Parathyroid adenoma (tissue), 2 donors: Measurements from ENCODE around the gene SLC7A10.

Experiments used
- H2AFZ ChIP-seq: fragments of 300-600 bp; sonication (generic); one replicate; pipeline ENCODE4 v1.7.0; 2017; ENCODE audit warnings: antibody characterized with exemption, mild to moderate bottlenecking
- H3K27ac ChIP-seq: fragments of 300-600 bp; sonication (generic); one replicate; pipeline ENCODE4 v1.7.0; 2017
- H3K27me3 ChIP-seq: fragments of 300-600 bp; sonication (generic); one replicate; pipeline ENCODE4 v1.7.0; 2017; ENCODE audit warnings: low read length; ENCODE audit not compliant: control insufficient read depth, insufficient read depth
- H3K36me3 ChIP-seq: fragments of 300-600 bp; sonication (generic); one replicate; pipeline ENCODE4 v1.7.0; 2017; ENCODE audit warnings: low read length; ENCODE audit not compliant: control insufficient read depth, insufficient read depth
- H3K4me1 ChIP-seq: fragments of 300-600 bp; sonication (generic); one replicate; pipeline ENCODE4 v1.7.0; 2017; ENCODE audit warnings: control low read depth
- H3K4me2 ChIP-seq: fragments of 300-600 bp; sonication (generic); one replicate; pipeline ENCODE4 v1.7.0; 2017; ENCODE audit warnings: low read length
- H3K4me3 ChIP-seq: fragments of 300-600 bp; sonication (generic); one replicate; pipeline ENCODE4 v1.7.0; 2017; ENCODE audit warnings: low read depth, low read length
- H3K79me2 ChIP-seq: fragments of 300-600 bp; sonication (generic); one replicate; pipeline ENCODE4 v1.7.0; 2017; ENCODE audit warnings: control low read depth
- H3K9ac ChIP-seq: fragments of 300-600 bp; sonication (generic); one replicate; pipeline ENCODE4 v1.7.0; 2017; ENCODE audit warnings: mild to moderate bottlenecking
- H3K9me3 ChIP-seq: fragments of 300-600 bp; sonication (generic); one replicate; pipeline ENCODE4 v1.7.0; 2017; ENCODE audit warnings: low read length; ENCODE audit not compliant: control insufficient read depth
- CTCF ChIP-seq: fragments of 300-600 bp; sonication (generic); IDR thresholded peaks from one replicate; pipeline ENCODE4 v1.7.0; 2017; ENCODE audit warnings: antibody characterized with exemption, mild to moderate bottlenecking
- donor health status: primary hyperparathyroidism.

SLC7A10 gene

GRCh38 chr19:33225458-33225926, at the start of gene SLC7A10:
Gene SLC7A10 (minus strand): TSS chr19:33225850. CDS start chr19:33225703, 147 bp downstream.
- Histone ChIP-seq H3K9me3 (no peaks in the 10 kb centered on the region), H3K4me2 (peak within 1 kb of the TSS; percentile 30), H3K4me3 (no peak within 1 kb of the TSS), H3K4me1 (no peaks in the 10 kb centered on the region), H3K9ac (no peak within 1 kb of the TSS), H3K27ac (no peak within 1 kb of the TSS), H3K27me3 (peaks cover 7% of the 10 kb centered on the region), H3K36me3 (no peaks in the 10 kb centered on the region), H2AFZ (peak within 1 kb of the TSS; percentile 50), H3K79me2 (no peaks in the 10 kb centered on the region)
- no peak for TF ChIP-seq CTCF

- no peak for TF ChIP-seq CTCF
- Histone ChIP-seq H3K27ac (no peak overlapping the region), H3K9ac (no peak overlapping the region)
Observed at GRCh38 chr19:33274663-33275558, 49.3 kb upstream of the SLC7A10 start.

GRCh38 chr19:33273881-33274662, 48.4 kb upstream of the SLC7A10 start:
- Histone ChIP-seq H3K4me3 (no peak overlapping the region), H3K79me2 (no peaks in the 10 kb centered on the region), H3K36me3 (no peaks in the 10 kb centered on the region), H3K4me2 (no peak overlapping the region), H3K4me1 (no peaks in the 10 kb centered on the region), H3K27me3 (no peaks in the 10 kb centered on the region), H3K9ac (no peak overlapping the region), H3K9me3 (no peaks in the 10 kb centered on the region), H3K27ac (no peak overlapping the region), H2AFZ (no peak overlapping the region)
- TF ChIP-seq CTCF = no peak

More at GRCh38 chr19:33274663-33275558, 49.3 kb upstream of the SLC7A10 start:
- H3K79me2 ChIP-seq = no peaks in the 10 kb centered on the region
- no peaks in the 10 kb centered on the region for H3K4me1 ChIP-seq
- H3K27me3 ChIP-seq = no peaks in the 10 kb centered on the region
- no peak overlapping the region for H3K4me2 ChIP-seq
- H2AFZ ChIP-seq = no peak overlapping the region
- H3K4me3 ChIP-seq = no peak overlapping the region
- no peaks in the 10 kb centered on the region for H3K9me3 ChIP-seq
- H3K36me3 ChIP-seq = no peaks in the 10 kb centered on the region

GRCh38 chr19:33273065-33273736, 47.6 kb upstream of the SLC7A10 start:
- Histone ChIP-seq H3K27me3 (no peaks in the 10 kb centered on the region), H3K27ac (no peak overlapping the region), H3K9ac (no peak overlapping the region), H3K36me3 (no peaks in the 10 kb centered on the region), H3K4me3 (no peak overlapping the region), H3K4me1 (no peaks in the 10 kb centered on the region), H3K4me2 (no peak overlapping the region), H2AFZ (no peak overlapping the region), H3K79me2 (no peaks in the 10 kb centered on the region), H3K9me3 (no peaks in the 10 kb centered on the region)
- TF ChIP-seq CTCF = no peak
